Measurements from ENCODE around the gene UBR4. TPM values are rescaled to one million over a fixed set of nuclear protein-coding genes. Genes with fewer than 3 reads are reported as not detected.

Gene UBR4
- polyA plus RNA-seq, 3 donors, result 44.3 to 93.8 (median 49.4) TPM

GRCh38 chr1:19163261-19163660, 46.8 kb downstream of the UBR4 start:
- no CpG with 5 or more reads among the region's 1 CpG for WGBS (ENCODE audit: insufficient coverage)
- no peak overlapping the region for H3K4me3 Mint-ChIP-seq

GRCh38 chr1:19160831-19161230, 49.2 kb downstream of the UBR4 start:
- H3K4me1 ChIP-seq (ENCODE audit: control insufficient read depth in 1 of 2, insufficient read depth in 2 of 2, low read length in 2 of 2), result no peaks in the 10 kb centered on the region
- H3K36me3 Mint-ChIP-seq, result peaks cover 98 to 99% of the 10 kb centered on the region in 2 donors
- no peak overlapping the region for H3K9ac ChIP-seq (ENCODE audit: insufficient read depth, low read length, poor library complexity, severe bottlenecking)
- 94% methylated on average over 7 of the region's 7 CpGs for whole genome bisulfite sequencing (ENCODE audit: insufficient coverage)
- no peak overlapping the region for H3K4me3 ChIP-seq (replicated peaks in 1 of 3; ENCODE audit: low read depth in 2 of 3, low read length in 3 of 3)
- no peaks in the 10 kb centered on the region for H3K9me3 ChIP-seq (replicated peaks in 1 of 2; ENCODE audit: control insufficient read depth in 1 of 2, insufficient read depth in 1 of 2, low read length in 2 of 2)
- H3K27me3 Mint-ChIP-seq (ENCODE audit: low read depth in 3 of 3), result peaks cover 0 to 1% (median 0%) of the 10 kb centered on the region in 3 donors
- H3K4me1 Mint-ChIP-seq, result peaks cover 7% of the 10 kb centered on the region
- peak overlapping the region in 2 of 7 donors; percentile 41 to 63 for H3K27ac Mint-ChIP-seq
- no peak for TF ChIP-seq CTCF (IDR thresholded peaks at IDR 0.05)
- DNase-seq, result no peak
- H4K20me1 ChIP-seq (ENCODE audit: insufficient read depth, low read length), result no peaks in the 10 kb centered on the region
- H3K36me3 ChIP-seq (replicated peaks in 1 of 2; ENCODE audit: control insufficient read depth in 1 of 2, insufficient read depth in 2 of 2, low read length in 2 of 2), result peaks cover 100% of the 10 kb centered on the region in 2 donors
- no peak overlapping the region for H3K4me2 ChIP-seq (replicated peaks; ENCODE audit: extremely low read depth, low read length, poor library complexity, severe bottlenecking)
- no peaks in the 10 kb centered on the region for H3K27me3 ChIP-seq (ENCODE audit: control insufficient read depth in 2 of 2, insufficient read depth in 2 of 2, low read length in 2 of 2)
- H3K9me3 Mint-ChIP-seq, result peaks cover 0 to 2% (median 0%) of the 10 kb centered on the region in 7 donors
- H2AFZ ChIP-seq (ENCODE audit: insufficient read depth, low read depth, low read length, poor library complexity, severe bottlenecking), result no peak overlapping the region
- no peak overlapping the region for H3K4me3 Mint-ChIP-seq
- no peak overlapping the region for H3K27ac ChIP-seq (ENCODE audit: low read depth in 1 of 2, low read length in 2 of 2)
- no peaks in the 10 kb centered on the region for H3K79me2 ChIP-seq (ENCODE audit: insufficient read depth, low read length)
- intact Hi-C loops (cut with micrococcal nuclease), result no loop called here

More at GRCh38 chr1:19163261-19163660, 46.8 kb downstream of the UBR4 start:
- DNase-seq, result no peak
- Mint-ChIP-seq H3K27me3 (ENCODE audit: low read depth in 3 of 3) (peaks cover 0 to 1% (median 0%) of the 10 kb centered on the region in 3 donors), H3K9me3 (peaks cover 0 to 2% (median 0%) of the 10 kb centered on the region in 7 donors), H3K27ac (peak overlapping the region in 1 of 7 donors; percentile 56), H3K36me3 (peaks cover 96 to 100% of the 10 kb centered on the region in 2 donors), H3K4me1 (peaks cover 12% of the 10 kb centered on the region)
- Histone ChIP-seq H2AFZ (ENCODE audit: insufficient read depth, low read depth, low read length, poor library complexity, severe bottlenecking) (no peak overlapping the region), H3K27ac (ENCODE audit: low read depth in 1 of 2, low read length in 2 of 2) (no peak overlapping the region), H3K9ac (ENCODE audit: insufficient read depth, low read length, poor library complexity, severe bottlenecking) (no peak overlapping the region), H3K79me2 (ENCODE audit: insufficient read depth, low read length) (no peaks in the 10 kb centered on the region), H3K27me3 (ENCODE audit: control insufficient read depth in 2 of 2, insufficient read depth in 2 of 2, low read length in 2 of 2) (no peaks in the 10 kb centered on the region), H3K4me1 (ENCODE audit: control insufficient read depth in 1 of 2, insufficient read depth in 2 of 2, low read length in 2 of 2) (no peaks in the 10 kb centered on the region), H4K20me1 (ENCODE audit: insufficient read depth, low read length) (no peaks in the 10 kb centered on the region), H3K4me2 (replicated peaks; ENCODE audit: extremely low read depth, low read length, poor library complexity, severe bottlenecking) (no peak overlapping the region), H3K4me3 (replicated peaks in 1 of 3; ENCODE audit: low read depth in 2 of 3, low read length in 3 of 3) (no peak overlapping the region), H3K9me3 (replicated peaks in 1 of 2; ENCODE audit: control insufficient read depth in 1 of 2, insufficient read depth in 1 of 2, low read length in 2 of 2) (no peaks in the 10 kb centered on the region), H3K36me3 (replicated peaks in 1 of 2; ENCODE audit: control insufficient read depth in 1 of 2, insufficient read depth in 2 of 2, low read length in 2 of 2) (peaks cover 100% of the 10 kb centered on the region in 2 donors)
- no peak for TF ChIP-seq CTCF (IDR thresholded peaks at IDR 0.05)
- intact Hi-C loops (cut with micrococcal nuclease), result no loop called here

Measured in CD14-positive monocyte (primary cell).